ENCODE data around the gene TMEM52. TPM values are rescaled to one million over a fixed set of nuclear protein-coding genes. Genes with fewer than 3 reads are reported as not detected.
A peak's percentile ranks its signal among the peaks of the same experiment; 100 is the strongest.

TMEM52 gene
- total and polyA plus RNA-seq, 10 donors: 0.35 to 4.7 (median 1.7) TPM; not detected in 1

DNA sequence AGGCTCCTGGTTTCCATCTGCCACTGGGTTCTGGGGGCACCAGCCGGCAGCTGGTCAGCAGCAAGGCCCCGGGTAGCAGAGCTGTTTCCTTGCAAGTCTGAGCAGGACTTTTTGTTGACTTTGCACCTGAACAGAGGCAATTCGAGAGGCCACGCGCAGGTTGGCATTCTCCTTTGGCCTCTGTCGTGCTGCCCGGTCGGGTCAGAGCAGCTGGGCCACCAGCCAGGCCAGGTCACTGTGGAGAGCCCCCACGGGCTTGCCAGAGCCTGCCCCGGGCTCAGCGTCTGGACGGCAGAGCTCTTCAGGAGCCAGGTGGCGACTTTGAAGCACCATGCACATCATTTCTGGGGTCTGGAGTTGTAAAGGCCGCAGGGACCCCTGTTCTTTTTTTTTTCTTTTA lies 28.4 kb upstream of the TMEM52 start:
- Histone ChIP-seq H3K4me1 (peaks cover 0 to 18% (median 10%) of the 10 kb centered on the region in 6 donors), H3K36me3 (no peaks in the 10 kb centered on the region), H3K4me3 (no peak overlapping the region), H3K27ac (no peak overlapping the region), H3K27me3 (replicated peaks in 1 of 7) (peaks cover 0 to 24% (median 0%) of the 10 kb centered on the region in 7 donors), H3K9me3 (peaks cover 0 to 16% (median 6%) of the 10 kb centered on the region in 8 donors)
- peak; percentile 35 for DNase-seq
- 77 to 88% (median 82%) methylated on average over 14 of the region's 14 CpGs for WGBS, 5 donors
- intact Hi-C loops (cut with DNase I; ENCODE audit: low total_unique reads): loop anchor here (10.0 kb wide), 1 partner anchor 97 kb away; no protein-coding TSS in a partner anchor
- TF ChIP-seq POLR2AphosphoS5 (IDR thresholded peaks at IDR 0.05) (no peak), POLR2A (IDR thresholded peaks at IDR 0.05) (no peak), CTCF (IDR thresholded peaks at IDR 0.05 in 8 of 11, conservative IDR thresholded peaks at IDR 0.05 in 3 of 11) (no peak)

DNA sequence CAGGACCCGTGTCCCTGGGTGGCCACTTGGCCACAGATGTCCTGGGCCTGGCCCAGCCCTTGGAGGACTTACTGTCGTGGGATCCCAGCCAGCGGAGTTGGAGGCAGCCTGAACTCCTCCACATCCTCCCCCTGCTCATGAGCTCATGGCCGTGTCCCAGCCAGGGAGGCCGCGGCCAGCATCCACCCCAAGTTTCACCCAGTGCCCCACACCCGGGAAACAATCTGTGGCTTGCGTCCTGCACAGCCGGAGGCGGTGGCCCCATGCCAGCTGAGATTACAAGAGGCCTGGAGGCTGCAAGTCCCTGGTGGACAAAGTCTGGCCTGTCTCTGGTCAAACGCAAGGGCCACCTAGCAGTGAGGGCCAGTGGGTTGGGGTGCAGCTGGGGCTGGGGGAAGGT lies 27.5 kb upstream of the TMEM52 start:
- Histone ChIP-seq H3K4me3 (no peak overlapping the region), H3K27ac (no peak overlapping the region), H3K4me1 (peaks cover 0 to 18% (median 10%) of the 10 kb centered on the region in 6 donors), H3K36me3 (no peaks in the 10 kb centered on the region), H3K9me3 (peaks cover 0 to 13% (median 6%) of the 10 kb centered on the region in 8 donors), H3K27me3 (replicated peaks in 1 of 7) (peaks cover 0 to 27% (median 0%) of the 10 kb centered on the region in 7 donors)
- TF ChIP-seq POLR2A (IDR thresholded peaks at IDR 0.05) (no peak), POLR2AphosphoS5 (IDR thresholded peaks at IDR 0.05) (peak; percentile 60 to 69 (median 67))
- intact Hi-C loops (cut with DNase I; ENCODE audit: low total_unique reads): loop anchor here (10.0 kb wide), 1 partner anchor 98 kb away; no protein-coding TSS in a partner anchor
- peak; percentile 65 for DNase-seq
- 58 to 77% (median 63%) methylated on average over 6 to 11 of the region's 11 CpGs for WGBS, 5 donors

DNA sequence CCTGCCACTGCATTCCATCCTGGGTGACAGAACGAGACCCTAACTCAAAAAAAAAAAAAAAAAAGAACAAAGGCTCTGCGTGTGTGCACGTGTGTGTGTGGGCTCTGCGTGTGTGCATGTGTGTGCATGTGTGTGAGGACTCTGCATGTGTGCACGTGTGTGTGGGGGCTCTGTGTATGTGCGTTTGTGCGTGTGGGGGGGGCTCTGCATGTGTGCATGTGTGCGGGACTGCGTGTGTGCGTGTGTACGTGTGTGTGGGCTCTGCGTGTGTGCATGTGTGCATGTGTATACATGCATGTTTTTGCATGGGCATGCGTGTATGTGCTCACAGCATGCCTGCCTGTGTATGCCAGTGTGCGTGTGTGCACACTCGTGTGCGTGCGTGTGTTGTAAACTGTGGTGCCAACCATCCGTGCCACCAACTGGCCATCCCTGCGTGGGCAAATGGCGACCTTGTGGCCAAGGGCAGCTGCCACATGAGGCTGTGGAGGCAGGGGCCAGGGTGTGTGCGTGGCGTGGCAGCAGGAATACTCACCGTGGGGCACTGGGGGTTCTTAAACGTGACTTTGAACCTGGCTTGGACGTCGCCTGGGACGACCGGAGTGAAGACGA lies 26.8 kb upstream of the TMEM52 start:
- peak; percentile 49 for DNase-seq
- TF ChIP-seq POLR2AphosphoS5 (IDR thresholded peaks at IDR 0.05): no peak
- no peak for TF ChIP-seq POLR2A (IDR thresholded peaks at IDR 0.05)
- TF ChIP-seq CTCF (IDR thresholded peaks at IDR 0.05 in 8 of 11, conservative IDR thresholded peaks at IDR 0.05 in 3 of 11): no peak
- peaks cover 0 to 18% (median 10%) of the 10 kb centered on the region in 6 donors for H3K4me1 ChIP-seq
- intact Hi-C loops (cut with DNase I; ENCODE audit: low total_unique reads): loop anchor here (10.0 kb wide), 1 partner anchor 99 kb away; no protein-coding TSS in a partner anchor
- no peak overlapping the region for H3K4me3 ChIP-seq
- no peak overlapping the region for H3K27ac ChIP-seq
- H3K36me3 ChIP-seq: no peaks in the 10 kb centered on the region
- peaks cover 0 to 28% (median 0%) of the 10 kb centered on the region in 7 donors for H3K27me3 ChIP-seq (replicated peaks in 1 of 7)
- H3K9me3 ChIP-seq: peaks cover 0 to 6% (median 1%) of the 10 kb centered on the region in 8 donors
- WGBS, 5 donors: 88 to 95% (median 88%) methylated on average over 25 to 29 of the region's 29 CpGs

GRCh38 chr1:1943834-1944570 lies 24.9 kb upstream of the TMEM52 start:
- no peak overlapping the region for H3K27ac ChIP-seq
- H3K4me1 ChIP-seq: peaks cover 0 to 18% (median 10%) of the 10 kb centered on the region in 6 donors
- H3K4me3 ChIP-seq: peak overlapping the region in 3 of 8 donors; percentile 9 to 54 (median 19)
- peaks cover 0 to 35% (median 0%) of the 10 kb centered on the region in 7 donors for H3K27me3 ChIP-seq (replicated peaks in 1 of 7)
- H3K9me3 ChIP-seq: no peaks in the 10 kb centered on the region
- no peaks in the 10 kb centered on the region for H3K36me3 ChIP-seq
- DNase-seq: peak; percentile 92
- intact Hi-C loops (cut with DNase I; ENCODE audit: low total_unique reads): loop anchor here (10.0 kb wide), 1 partner anchor 101 kb away; no protein-coding TSS in a partner anchor
- 14 to 31% (median 15%) methylated on average over 20 to 37 of the region's 37 CpGs for WGBS, 5 donors
- TF ChIP-seq CTCF (IDR thresholded peaks at IDR 0.05 in 8 of 11, conservative IDR thresholded peaks at IDR 0.05 in 3 of 11) (peak; percentile 76 to 96 (median 91)), POLR2A (IDR thresholded peaks at IDR 0.05) (no peak), POLR2AphosphoS5 (IDR thresholded peaks at IDR 0.05) (peak in 1 of 3 donors; percentile 28)

Measured in spleen (tissue), 11 donors.